ENCODE results near the gene DCUN1D4. TPM values are rescaled to one million over a fixed set of nuclear protein-coding genes. Genes with fewer than 3 reads are reported as not detected.
"Not testable (repeated sequence)": the region's sequence is repeated elsewhere in the genome, so short reads cannot be mapped to it uniquely, and the experiment has no call there.

Gene DCUN1D4
- total RNA-seq, 1 donor from 2014 or later: 71.2 TPM

GRCh38 chr4:51894059-51894645, 51.2 kb downstream of the DCUN1D4 start:
- DNase-seq (ENCODE audit: low spot score): no peak

GRCh38 chr4:51895158-51895557, 52.2 kb downstream of the DCUN1D4 start:
- DNase-seq (ENCODE audit: low spot score): no peak

GRCh38 chr4:51895816-51896408, 53.0 kb downstream of the DCUN1D4 start:
- DNase-seq (ENCODE audit: low spot score): peak; percentile 63

- DNase-seq (ENCODE audit: low spot score): no peak
Observed at GRCh38 chr4:51901363-51901762, 58.4 kb downstream of the DCUN1D4 start.

GRCh38 chr4:51906167-51906958, 63.4 kb downstream of the DCUN1D4 start:
- DNase-seq (ENCODE audit: low spot score): no peak

GRCh38 chr4:51907006-51907669, 64.2 kb downstream of the DCUN1D4 start:
- DNase-seq (ENCODE audit: low spot score): no peak

GRCh38 chr4:51909236-51909703, 66.3 kb downstream of the DCUN1D4 start:
- no peak for DNase-seq (ENCODE audit: low spot score)

- no peak for DNase-seq (ENCODE audit: low spot score)
Observed at GRCh38 chr4:51918251-51918650, 75.3 kb downstream of the DCUN1D4 start.

GRCh38 chr4:51923343-51923742, 80.4 kb downstream of the DCUN1D4 start:
- DNase-seq (ENCODE audit: low spot score): no peak

GRCh38 chr4:51925307-51925706, 82.4 kb downstream of the DCUN1D4 start:
- DNase-seq (ENCODE audit: low spot score): no peak

GRCh38 chr4:51930557-51930956, 87.6 kb downstream of the DCUN1D4 start:
- DNase-seq (ENCODE audit: low spot score): no peak

- no peak for DNase-seq (ENCODE audit: low spot score)
Observed at GRCh38 chr4:51931461-51931860, 88.5 kb downstream of the DCUN1D4 start.

- DNase-seq (ENCODE audit: low spot score): no peak
Observed at GRCh38 chr4:51932261-51932660, 89.3 kb downstream of the DCUN1D4 start.

- DNase-seq (ENCODE audit: low spot score): no peak
Observed at GRCh38 chr4:51932684-51933083, 89.7 kb downstream of the DCUN1D4 start.

- not testable (repeated sequence) for DNase-seq (ENCODE audit: low spot score)
Observed at GRCh38 chr4:51940460-51940859, 97.5 kb downstream of the DCUN1D4 start.

GRCh38 chr4:51942108-51942832, 99.3 kb downstream of the DCUN1D4 start:
- DNase-seq (ENCODE audit: low spot score): no peak

GRCh38 chr4:51942833-51943215, 99.9 kb downstream of the DCUN1D4 start:
- no peak for DNase-seq (ENCODE audit: low spot score)

GRCh38 chr4:51943221-51943620, 100.3 kb downstream of the DCUN1D4 start:
- no peak for DNase-seq (ENCODE audit: low spot score)

GRCh38 chr4:51958199-51958968, 115.4 kb downstream of the DCUN1D4 start:
- no peak for DNase-seq (ENCODE audit: low spot score)

- DNase-seq (ENCODE audit: low spot score): no peak
Observed at GRCh38 chr4:51960486-51960885, 117.5 kb downstream of the DCUN1D4 start.

Measured in ureter (tissue), 1 donor.